Stomach (tissue), 9 donors: Measurements from ENCODE around the gene DUSP12. TPM values are rescaled to one million over a fixed set of nuclear protein-coding genes. Genes with fewer than 3 reads are reported as not detected.

Experiments
- DNase-seq, 2 donors: peaks; one replicate each; pipeline versions ENCODE4 v3.0.0 to v3.0.0-alpha.2; 2013 to 2019
- H3K27ac ChIP-seq, 5 donors: fragments of 200-600 bp in 4 of 5; sonication (generic) in 4 of 5; one replicate each; pipeline ENCODE4 v1.5.1; 2013 to 2019; ENCODE audit warnings: mild to moderate bottlenecking in 1 of 5, moderate library complexity in 1 of 5
- H3K27me3 ChIP-seq, 3 donors: fragments of 200-600 bp; sonication (generic); one replicate each; pipeline ENCODE4 v1.5.1; 2017 to 2019; ENCODE audit warnings: mixed run types in 1 of 3
- H3K36me3 ChIP-seq, 4 donors: fragments of 200-600 bp; sonication (generic); 1 replicate in 3 of 4; 2 replicates in 1 of 4; pipeline ENCODE4 v1.5.1; 2016 to 2019
- H3K4me1 ChIP-seq, 4 donors: fragments of 200-600 bp; sonication (generic); one replicate each; pipeline ENCODE4 v1.5.1; 2016 to 2019
- H3K4me3 ChIP-seq, 4 donors: fragments of 200-600 bp; sonication (generic) in 3 of 4; one replicate each; pipeline ENCODE4 v1.5.1; 2016 to 2019; ENCODE audit warnings: mild to moderate bottlenecking in 1 of 4
- H3K9me3 ChIP-seq, 4 donors: fragments of 200-600 bp; sonication (generic); one replicate each; pipeline ENCODE4 v1.5.1; 2016 to 2019
- CTCF ChIP-seq, 7 experiments: fragments of 450-650 bp in 4 of 7; fragments of 200-600 bp in 3 of 7; sonication (generic) in 3 of 7; IDR thresholded peaks; one replicate each; pipeline ENCODE4 v1.5.1; 2016 to 2019; ENCODE audit warnings: antibody characterized with exemption in 7 of 7, control low read depth in 2 of 7, mild to moderate bottlenecking in 1 of 7
- EP300 ChIP-seq: sonication (generic); formaldehyde crosslinking; IDR thresholded peaks from one replicate; pipeline ENCODE4 v1.6.1; 2017; ENCODE audit warnings: antibody characterized with exemption
- POLR2A ChIP-seq, 4 donors: fragments of 450-650 bp; IDR thresholded peaks; one replicate each; pipeline ENCODE4 v1.6.1; 2016; ENCODE audit warnings: antibody characterized with exemption in 4 of 4, control low read depth in 2 of 4, mild to moderate bottlenecking in 1 of 4, moderate library complexity in 1 of 4
- POLR2AphosphoS5 ChIP-seq, 3 donors: sonication (generic); formaldehyde crosslinking; IDR thresholded peaks; one replicate each; pipeline ENCODE4 v1.6.1; 2016; ENCODE audit warnings: antibody characterized with exemption in 3 of 3
- WGBS, 5 donors: extraction: QIAGEN DNeasy Blood & Tissue Kit in 3 of 5; methylation state at CpG; one replicate each; pipeline versions ENCODE4 v1.1.5 to v1.1.7; 2013 to 2018; 5-methylcytosine and 5-hydroxymethylcytosine counted together
- intact Hi-C: fragments of 100-400 bp; cut with DNase I; formaldehyde crosslinking; loops from one replicate; pipeline ENCODE4 v1.15.1; 2023; ENCODE audit warnings: low total_unique reads
- polyA plus RNA-seq, 3 donors: library from polyadenylated mRNA; stranded (reverse); fragments of 200-250 nt; gene quantifications; one replicate each; pipeline ENCODE4 v1.2.3, GENCODE V29; 2013
- total RNA-seq, 5 donors: library from RNA; depleted of rRNA; stranded (reverse); fragments of >200 nt; gene quantifications; one replicate each; pipeline versions ENCODE4 v1.1.0 to v1.2.3, GENCODE V29; 2014 to 2016
- donor health status: healthy with polysubstance abuse.
- donor health status: Bipolar disorder and iron deficiency.
- donor health status: healthy.

DUSP12 gene
- total and polyA plus RNA-seq, 8 donors: 1.8 to 39.1 (median 21.2) TPM

- no peaks in the 10 kb centered on the region for H3K9me3 ChIP-seq
Observed at GRCh38 chr1:161784968-161785367, 35.4 kb downstream of the DUSP12 start.

GRCh38 chr1:161787355-161787754 lies 37.8 kb downstream of the DUSP12 start:
- 79 to 88% (median 84%) methylated on average over 4 of the region's 4 CpGs for WGBS, 5 donors
- Histone ChIP-seq H3K27ac (no peak overlapping the region), H3K36me3 (peaks cover 11 to 97% (median 74%) of the 10 kb centered on the region in 4 donors), H3K4me3 (no peak overlapping the region), H3K27me3 (no peaks in the 10 kb centered on the region), H3K4me1 (peaks cover 0 to 6% (median 3%) of the 10 kb centered on the region in 4 donors), H3K9me3 (no peaks in the 10 kb centered on the region)
- DNase-seq: no peak
- intact Hi-C loops: no loop called here
- no peak for TF ChIP-seq POLR2A (IDR thresholded peaks at IDR 0.05)
- no peak for TF ChIP-seq CTCF (IDR thresholded peaks at IDR 0.05)
- no peak for TF ChIP-seq POLR2AphosphoS5 (IDR thresholded peaks at IDR 0.05)
- TF ChIP-seq EP300: no peak

More at GRCh38 chr1:161784968-161785367, 35.4 kb downstream of the DUSP12 start:
- Histone ChIP-seq H3K36me3 (peaks cover 15 to 90% (median 65%) of the 10 kb centered on the region in 4 donors), H3K27me3 (no peaks in the 10 kb centered on the region), H3K4me1 (peaks cover 0 to 4% (median 0%) of the 10 kb centered on the region in 4 donors), H3K4me3 (no peak overlapping the region), H3K27ac (no peak overlapping the region)
- no peak for TF ChIP-seq POLR2A (IDR thresholded peaks at IDR 0.05)
- TF ChIP-seq EP300: no peak
- TF ChIP-seq POLR2AphosphoS5 (IDR thresholded peaks at IDR 0.05): no peak
- intact Hi-C loops: no loop called here
- DNase-seq: no peak
- WGBS, 5 donors: 80 to 90% (median 88%) methylated on average over 1 of the region's 1 CpG

GRCh38 chr1:161790587-161791317 lies 41.2 kb downstream of the DUSP12 start:
- DNase-seq: no peak
- peaks cover 0 to 97% (median 76%) of the 10 kb centered on the region in 4 donors for H3K36me3 ChIP-seq
- H3K4me3 ChIP-seq: no peak overlapping the region
- 84 to 91% (median 87%) methylated on average over 4 of the region's 4 CpGs for WGBS, 5 donors
- intact Hi-C loops: loop anchor here (5.0 kb wide), 1 partner anchor 242 kb away; no protein-coding TSS in a partner anchor
- H3K9me3 ChIP-seq: no peaks in the 10 kb centered on the region
- no peak overlapping the region for H3K27ac ChIP-seq
- TF ChIP-seq POLR2AphosphoS5 (IDR thresholded peaks at IDR 0.05): no peak
- no peak for TF ChIP-seq POLR2A (IDR thresholded peaks at IDR 0.05)
- TF ChIP-seq EP300: no peak
- no peak for TF ChIP-seq CTCF (IDR thresholded peaks at IDR 0.05)
- no peaks in the 10 kb centered on the region for H3K27me3 ChIP-seq
- peaks cover 0 to 15% (median 10%) of the 10 kb centered on the region in 4 donors for H3K4me1 ChIP-seq

GRCh38 chr1:161791904-161792655 lies 42.5 kb downstream of the DUSP12 start:
- peaks cover 1 to 97% (median 76%) of the 10 kb centered on the region in 4 donors for H3K36me3 ChIP-seq
- H3K27ac ChIP-seq: no peak overlapping the region
- no peak overlapping the region for H3K4me3 ChIP-seq
- intact Hi-C loops: loop anchor here (5.0 kb wide), 1 partner anchor 240 kb away; no protein-coding TSS in a partner anchor
- 65 to 76% (median 70%) methylated on average over 5 of the region's 5 CpGs for WGBS, 5 donors
- peaks cover 0 to 15% (median 10%) of the 10 kb centered on the region in 4 donors for H3K4me1 ChIP-seq
- H3K27me3 ChIP-seq: no peaks in the 10 kb centered on the region
- no peak for TF ChIP-seq POLR2AphosphoS5 (IDR thresholded peaks at IDR 0.05)
- TF ChIP-seq CTCF (IDR thresholded peaks at IDR 0.05): no peak
- TF ChIP-seq POLR2A (IDR thresholded peaks at IDR 0.05): no peak
- no peak for TF ChIP-seq EP300
- DNase-seq: no peak
- H3K9me3 ChIP-seq: no peaks in the 10 kb centered on the region
